Liver (tissue), 9 donors: Measurements from ENCODE around the gene CBR1. TPM values are rescaled to one million over a fixed set of nuclear protein-coding genes. Genes with fewer than 3 reads are reported as not detected.
"Not testable (repeated sequence)": the region's sequence is repeated elsewhere in the genome, so short reads cannot be mapped to it uniquely, and the experiment has no call there.

Experiments
- DNase-seq: peaks from one replicate; pipeline ENCODE4 v3.0.0-alpha.2; 2017; ENCODE audit warnings: low spot score
- H3K27ac ChIP-seq, 2 donors: one replicate each; pipeline ENCODE4 v1.7.0; 2013; ENCODE audit warnings: inconsistent platforms in 2 of 2, low read length in 2 of 2, control low read depth in 1 of 2, low read depth in 1 of 2, mild to moderate bottlenecking in 1 of 2
- H3K27me3 ChIP-seq, 4 donors: one replicate each; pipeline versions ENCODE4 v1.6.1 to v1.7.0; 2013; ENCODE audit warnings: low read length in 3 of 4, inconsistent platforms in 1 of 4, mild to moderate bottlenecking in 1 of 4, moderate library complexity in 1 of 4; ENCODE audit not compliant: control insufficient read depth in 4 of 4, insufficient read depth in 4 of 4
- H3K36me3 ChIP-seq, 4 donors: one replicate each; pipeline versions ENCODE4 v1.6.1 to v1.7.0; 2013; ENCODE audit warnings: low read length in 3 of 4, mild to moderate bottlenecking in 3 of 4, low read depth in 1 of 4, moderate library complexity in 1 of 4; ENCODE audit not compliant: control insufficient read depth in 4 of 4, insufficient read depth in 3 of 4
- H3K4me1 ChIP-seq, 4 donors: one replicate each; pipeline versions ENCODE4 v1.6.1 to v1.7.0; 2013; ENCODE audit warnings: low read length in 3 of 4, mild to moderate bottlenecking in 3 of 4, moderate library complexity in 1 of 4; ENCODE audit not compliant: control insufficient read depth in 4 of 4, insufficient read depth in 4 of 4
- H3K4me3 ChIP-seq, 3 donors: one replicate each; pipeline versions ENCODE4 v1.6.1 to v1.7.0; 2013; ENCODE audit warnings: low read length in 3 of 3, control low read depth in 1 of 3, low read depth in 1 of 3, mild to moderate bottlenecking in 1 of 3
- H3K9ac ChIP-seq, 2 donors: one replicate each; pipeline ENCODE4 v1.7.0; 2013; ENCODE audit warnings: low read length in 2 of 2, mild to moderate bottlenecking in 2 of 2, moderate library complexity in 2 of 2, control low read depth in 1 of 2, low read depth in 1 of 2
- H3K9me3 ChIP-seq, 4 donors: one replicate each; pipeline versions ENCODE4 v1.6.1 to v1.7.0; 2013; ENCODE audit warnings: low read length in 3 of 4; ENCODE audit not compliant: control insufficient read depth in 4 of 4
- EGR1 ChIP-seq, 2 donors: IDR thresholded peaks; 2 replicates each; pipeline ENCODE4 v1.6.1; 2016 to 2018; ENCODE audit warnings: antibody characterized with exemption in 2 of 2, low read depth in 2 of 2
- FOXA1 ChIP-seq: IDR thresholded peaks from 2 replicates; pipeline ENCODE4 v1.6.1; 2016; ENCODE audit warnings: antibody characterized with exemption
- FOXA2 ChIP-seq: IDR thresholded peaks from 2 replicates; pipeline ENCODE4 v1.6.1; 2016; ENCODE audit warnings: antibody characterized with exemption
- GABPA ChIP-seq, 2 donors: IDR thresholded peaks in 1 of 2; conservative IDR thresholded peaks in 1 of 2; 2 replicates each; pipeline ENCODE4 v1.6.1; 2016; ENCODE audit warnings: antibody characterized with exemption in 2 of 2, mild to moderate bottlenecking in 1 of 2, moderate library complexity in 1 of 2
- HNF4A ChIP-seq, 2 donors: conservative IDR thresholded peaks; 2 replicates each; pipeline ENCODE4 v1.6.1; 2016; ENCODE audit warnings: antibody characterized with exemption in 2 of 2, mild to moderate bottlenecking in 2 of 2
- HNF4G ChIP-seq: IDR thresholded peaks from 2 replicates; pipeline ENCODE4 v1.6.1; 2016; ENCODE audit warnings: antibody characterized with exemption
- JUND ChIP-seq, 2 donors: IDR thresholded peaks; 2 replicates each; pipeline ENCODE4 v1.6.1; 2016; ENCODE audit warnings: antibody characterized with exemption in 2 of 2
- NR2F2 ChIP-seq: IDR thresholded peaks from 2 replicates; pipeline ENCODE4 v1.6.1; 2016; ENCODE audit warnings: antibody characterized with exemption
- RAD21 ChIP-seq, 2 donors: IDR thresholded peaks; 2 replicates each; pipeline ENCODE4 v1.6.1; 2016; ENCODE audit warnings: antibody characterized with exemption in 2 of 2, mild to moderate bottlenecking in 2 of 2
- RXRA ChIP-seq, 2 donors: IDR thresholded peaks; 2 replicates each; pipeline ENCODE4 v1.6.1; 2017 to 2018; ENCODE audit warnings: antibody characterized with exemption in 2 of 2, mild to moderate bottlenecking in 1 of 2
- SP1 ChIP-seq: IDR thresholded peaks from 2 replicates; pipeline ENCODE4 v1.6.1; 2018; ENCODE audit warnings: antibody characterized with exemption, mild to moderate bottlenecking
- TAF1 ChIP-seq: conservative IDR thresholded peaks from 2 replicates; pipeline ENCODE4 v1.6.1; 2016; ENCODE audit warnings: antibody characterized with exemption, mild to moderate bottlenecking
- YY1 ChIP-seq: IDR thresholded peaks from 2 replicates; pipeline ENCODE4 v1.6.1; 2016; ENCODE audit warnings: antibody characterized with exemption, mild to moderate bottlenecking
- WGBS: extraction: QIAGEN DNeasy Blood & Tissue Kit; methylation state at CpG from one replicate; pipeline ENCODE4 v1.1.7; 2013; 5-methylcytosine and 5-hydroxymethylcytosine counted together
- polyA plus RNA-seq, 2 donors: library from polyadenylated mRNA; stranded (reverse) in 1 of 2; unstranded in 1 of 2; fragments of 200-250 nt in 1 of 2; fragments of >200 nt in 1 of 2; fragmentation: Nextera tagmentation in 1 of 2; extraction: Ambion mirVana in 1 of 2; gene quantifications; one replicate each; pipeline versions ENCODE4 v1.2.1 to v1.2.3, GENCODE V29; 2013 to 2015
- total RNA-seq, 2 donors: library from RNA; depleted of rRNA; stranded (reverse); fragments of >200 nt; gene quantifications; one replicate each; pipeline ENCODE4 v1.2.3, GENCODE V29; 2014
- TF ChIP-seq, protein P1 (sequence below): IDR thresholded peaks from 2 replicates; pipeline ENCODE4 v1.6.1; 2016; ENCODE audit warnings: antibody characterized with exemption
- TF ChIP-seq, protein P2 (sequence below): IDR thresholded peaks from 2 replicates; pipeline ENCODE4 v1.6.1; 2016; ENCODE audit warnings: antibody characterized with exemption
- TF ChIP-seq, protein P3 (sequence below): IDR thresholded peaks from 2 replicates; pipeline ENCODE4 v1.6.1; 2016; ENCODE audit warnings: antibody characterized with exemption, mild to moderate bottlenecking
- TF ChIP-seq, protein P4 (sequence below): IDR thresholded peaks from 2 replicates; pipeline ENCODE4 v1.6.1; 2016; ENCODE audit warnings: antibody characterized with exemption
- TF ChIP-seq, protein P5 (sequence below): fragments of 150-350 bp; IDR thresholded peaks from 2 replicates; pipeline ENCODE4 v1.5.1; 2017; ENCODE audit warnings: improper control_type of control experiment, low read depth, low read length; ENCODE audit not compliant: missing input control
- donor health status: healthy.
- donor health status: healthy.
- donor health status: healthy.
- donor health status: healthy.
- donor health status: healthy.

CBR1 gene
- total and polyA plus RNA-seq, 4 donors: 94.2 to 218 (median 178) TPM

GRCh38 chr21:36098182-36098532 lies 28.3 kb downstream of the CBR1 start:
- peaks cover 0 to 1% (median 0%) of the 10 kb centered on the region in 4 donors for H3K9me3 ChIP-seq
- TF ChIP-seq HNF4A (conservative IDR thresholded peaks at IDR 0.05) (no peak), RAD21 (IDR thresholded peaks at IDR 0.05) (no peak), SP1 (no peak), HNF4G (no peak), JUND (IDR thresholded peaks at IDR 0.05) (no peak), FOXA1 (no peak), NR2F2 (no peak), YY1 (no peak), EGR1 (IDR thresholded peaks at IDR 0.05; ENCODE audit: low read depth in 2 of 2) (no peak)
- TF ChIP-seq, protein P1, sequence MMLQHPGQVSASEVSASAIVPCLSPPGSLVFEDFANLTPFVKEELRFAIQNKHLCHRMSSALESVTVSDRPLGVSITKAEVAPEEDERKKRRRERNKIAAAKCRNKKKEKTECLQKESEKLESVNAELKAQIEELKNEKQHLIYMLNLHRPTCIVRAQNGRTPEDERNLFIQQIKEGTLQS: no peak
- TF ChIP-seq, protein P2, sequence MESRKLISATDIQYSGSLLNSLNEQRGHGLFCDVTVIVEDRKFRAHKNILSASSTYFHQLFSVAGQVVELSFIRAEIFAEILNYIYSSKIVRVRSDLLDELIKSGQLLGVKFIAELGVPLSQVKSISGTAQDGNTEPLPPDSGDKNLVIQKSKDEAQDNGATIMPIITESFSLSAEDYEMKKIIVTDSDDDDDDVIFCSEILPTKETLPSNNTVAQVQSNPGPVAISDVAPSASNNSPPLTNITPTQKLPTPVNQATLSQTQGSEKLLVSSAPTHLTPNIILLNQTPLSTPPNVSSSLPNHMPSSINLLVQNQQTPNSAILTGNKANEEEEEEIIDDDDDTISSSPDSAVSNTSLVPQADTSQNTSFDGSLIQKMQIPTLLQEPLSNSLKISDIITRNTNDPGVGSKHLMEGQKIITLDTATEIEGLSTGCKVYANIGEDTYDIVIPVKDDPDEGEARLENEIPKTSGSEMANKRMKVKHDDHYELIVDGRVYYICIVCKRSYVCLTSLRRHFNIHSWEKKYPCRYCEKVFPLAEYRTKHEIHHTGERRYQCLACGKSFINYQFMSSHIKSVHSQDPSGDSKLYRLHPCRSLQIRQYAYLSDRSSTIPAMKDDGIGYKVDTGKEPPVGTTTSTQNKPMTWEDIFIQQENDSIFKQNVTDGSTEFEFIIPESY: no peak
- H3K36me3 ChIP-seq: no peaks in the 10 kb centered on the region
- H3K9ac ChIP-seq: no peak overlapping the region
- WGBS: 76% methylated on average over 2 of the region's 2 CpGs
- no peaks in the 10 kb centered on the region for H3K4me1 ChIP-seq
- no peaks in the 10 kb centered on the region for H3K27me3 ChIP-seq
- H3K4me3 ChIP-seq: no peak overlapping the region
- no peak overlapping the region for H3K27ac ChIP-seq
- DNase-seq: no peak

DNA sequence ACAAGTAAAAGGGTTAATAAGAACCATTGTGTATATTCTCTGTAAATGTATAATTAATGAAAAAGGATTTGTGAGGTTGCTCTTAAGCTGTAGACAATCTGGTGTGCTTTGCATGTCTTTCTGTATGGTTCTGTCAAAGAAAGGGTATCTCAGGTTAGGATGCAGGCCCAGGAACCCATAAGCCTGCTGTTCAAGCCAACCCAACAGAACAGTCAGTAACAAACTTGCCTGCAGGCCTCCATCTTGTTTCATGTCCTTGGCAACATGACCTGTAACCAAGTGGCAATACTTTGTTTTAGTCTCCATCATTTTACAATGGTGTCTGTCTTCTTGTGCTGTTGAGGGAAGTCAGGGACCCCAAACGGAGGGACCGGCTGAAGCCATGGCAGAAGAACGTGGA lies 29.2 kb downstream of the CBR1 start:
- no peak overlapping the region for H3K27ac ChIP-seq
- no peaks in the 10 kb centered on the region for H3K36me3 ChIP-seq
- H3K27me3 ChIP-seq: no peaks in the 10 kb centered on the region
- no peak overlapping the region for H3K4me3 ChIP-seq
- no peak overlapping the region for H3K9ac ChIP-seq
- 80% methylated on average over 3 of the region's 3 CpGs for WGBS
- no peaks in the 10 kb centered on the region for H3K9me3 ChIP-seq
- TF ChIP-seq SP1 (no peak), RXRA (IDR thresholded peaks at IDR 0.05) (no peak), HNF4A (conservative IDR thresholded peaks at IDR 0.05) (no peak), FOXA1 (no peak), NR2F2 (no peak), RAD21 (IDR thresholded peaks at IDR 0.05) (no peak), JUND (IDR thresholded peaks at IDR 0.05) (no peak), TAF1 (no peak), YY1 (no peak), GABPA (IDR thresholded peaks at IDR 0.05 in 1 of 2, conservative IDR thresholded peaks at IDR 0.05 in 1 of 2) (no peak), EGR1 (IDR thresholded peaks at IDR 0.05; ENCODE audit: low read depth in 2 of 2) (no peak), FOXA2 (no peak), HNF4G (no peak)
- TF ChIP-seq, protein P2: no peak
- TF ChIP-seq, protein P1: no peak
- TF ChIP-seq, protein P3, sequence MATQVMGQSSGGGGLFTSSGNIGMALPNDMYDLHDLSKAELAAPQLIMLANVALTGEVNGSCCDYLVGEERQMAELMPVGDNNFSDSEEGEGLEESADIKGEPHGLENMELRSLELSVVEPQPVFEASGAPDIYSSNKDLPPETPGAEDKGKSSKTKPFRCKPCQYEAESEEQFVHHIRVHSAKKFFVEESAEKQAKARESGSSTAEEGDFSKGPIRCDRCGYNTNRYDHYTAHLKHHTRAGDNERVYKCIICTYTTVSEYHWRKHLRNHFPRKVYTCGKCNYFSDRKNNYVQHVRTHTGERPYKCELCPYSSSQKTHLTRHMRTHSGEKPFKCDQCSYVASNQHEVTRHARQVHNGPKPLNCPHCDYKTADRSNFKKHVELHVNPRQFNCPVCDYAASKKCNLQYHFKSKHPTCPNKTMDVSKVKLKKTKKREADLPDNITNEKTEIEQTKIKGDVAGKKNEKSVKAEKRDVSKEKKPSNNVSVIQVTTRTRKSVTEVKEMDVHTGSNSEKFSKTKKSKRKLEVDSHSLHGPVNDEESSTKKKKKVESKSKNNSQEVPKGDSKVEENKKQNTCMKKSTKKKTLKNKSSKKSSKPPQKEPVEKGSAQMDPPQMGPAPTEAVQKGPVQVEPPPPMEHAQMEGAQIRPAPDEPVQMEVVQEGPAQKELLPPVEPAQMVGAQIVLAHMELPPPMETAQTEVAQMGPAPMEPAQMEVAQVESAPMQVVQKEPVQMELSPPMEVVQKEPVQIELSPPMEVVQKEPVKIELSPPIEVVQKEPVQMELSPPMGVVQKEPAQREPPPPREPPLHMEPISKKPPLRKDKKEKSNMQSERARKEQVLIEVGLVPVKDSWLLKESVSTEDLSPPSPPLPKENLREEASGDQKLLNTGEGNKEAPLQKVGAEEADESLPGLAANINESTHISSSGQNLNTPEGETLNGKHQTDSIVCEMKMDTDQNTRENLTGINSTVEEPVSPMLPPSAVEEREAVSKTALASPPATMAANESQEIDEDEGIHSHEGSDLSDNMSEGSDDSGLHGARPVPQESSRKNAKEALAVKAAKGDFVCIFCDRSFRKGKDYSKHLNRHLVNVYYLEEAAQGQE: no peak
- TF ChIP-seq, protein P4, sequence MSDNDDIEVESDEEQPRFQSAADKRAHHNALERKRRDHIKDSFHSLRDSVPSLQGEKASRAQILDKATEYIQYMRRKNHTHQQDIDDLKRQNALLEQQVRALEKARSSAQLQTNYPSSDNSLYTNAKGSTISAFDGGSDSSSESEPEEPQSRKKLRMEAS: no peak
- TF ChIP-seq, protein P5, sequence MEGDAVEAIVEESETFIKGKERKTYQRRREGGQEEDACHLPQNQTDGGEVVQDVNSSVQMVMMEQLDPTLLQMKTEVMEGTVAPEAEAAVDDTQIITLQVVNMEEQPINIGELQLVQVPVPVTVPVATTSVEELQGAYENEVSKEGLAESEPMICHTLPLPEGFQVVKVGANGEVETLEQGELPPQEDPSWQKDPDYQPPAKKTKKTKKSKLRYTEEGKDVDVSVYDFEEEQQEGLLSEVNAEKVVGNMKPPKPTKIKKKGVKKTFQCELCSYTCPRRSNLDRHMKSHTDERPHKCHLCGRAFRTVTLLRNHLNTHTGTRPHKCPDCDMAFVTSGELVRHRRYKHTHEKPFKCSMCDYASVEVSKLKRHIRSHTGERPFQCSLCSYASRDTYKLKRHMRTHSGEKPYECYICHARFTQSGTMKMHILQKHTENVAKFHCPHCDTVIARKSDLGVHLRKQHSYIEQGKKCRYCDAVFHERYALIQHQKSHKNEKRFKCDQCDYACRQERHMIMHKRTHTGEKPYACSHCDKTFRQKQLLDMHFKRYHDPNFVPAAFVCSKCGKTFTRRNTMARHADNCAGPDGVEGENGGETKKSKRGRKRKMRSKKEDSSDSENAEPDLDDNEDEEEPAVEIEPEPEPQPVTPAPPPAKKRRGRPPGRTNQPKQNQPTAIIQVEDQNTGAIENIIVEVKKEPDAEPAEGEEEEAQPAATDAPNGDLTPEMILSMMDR: no peak
- H3K4me1 ChIP-seq: no peaks in the 10 kb centered on the region
- DNase-seq: no peak

DNA sequence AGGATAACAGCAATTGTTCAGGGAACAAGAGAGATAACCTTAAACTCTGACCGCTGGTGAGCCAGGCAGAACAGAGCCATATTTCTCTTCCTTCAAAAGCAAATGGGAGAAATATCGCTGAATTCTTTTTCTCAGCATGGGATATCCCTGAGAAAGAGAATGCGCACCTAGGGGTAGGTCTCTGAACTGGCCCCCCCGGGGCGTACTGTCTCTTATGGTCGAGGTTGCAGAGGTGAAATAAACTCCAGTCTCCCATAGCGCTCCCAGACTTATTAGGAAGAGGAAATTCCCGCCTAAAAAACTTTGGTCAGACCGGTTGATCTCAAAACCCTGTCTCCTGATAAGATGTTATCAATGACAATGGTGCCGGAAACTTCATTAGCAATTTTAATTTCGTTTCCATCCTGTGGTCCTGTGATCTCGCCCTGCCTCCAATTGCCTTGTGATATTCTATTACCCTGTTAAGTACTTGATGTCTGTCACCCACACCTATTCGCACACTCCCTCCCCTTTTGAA lies 29.9 kb downstream of the CBR1 start:
- not testable (repeated sequence) for H3K9me3 ChIP-seq, DNase-seq, H3K4me1 ChIP-seq, H3K27me3 ChIP-seq, H3K27ac ChIP-seq, H3K4me3 ChIP-seq, H3K36me3 ChIP-seq, H3K9ac ChIP-seq
- WGBS: 60% methylated on average over 13 of the region's 13 CpGs
